Measurements from ENCODE around the gene NUP43. TPM values are rescaled to one million over a fixed set of nuclear protein-coding genes. Genes with fewer than 3 reads are reported as not detected.

The NUP43 gene
- total and polyA plus RNA-seq, 3 experiments from 2014 or later = 6.2 to 86.2 (median 82.3) TPM

GRCh38 chr6:149734915-149735314 is 11.4 kb downstream of the NUP43 start:
- POLR2A ChIA-PET = no interaction called here
- Histone ChIP-seq H3K4me3 (ENCODE audit: low read length) (no peak overlapping the region), H3K27me3 (ENCODE audit: insufficient read depth, low read length, poor library complexity, severe bottlenecking) (no peaks in the 10 kb centered on the region), H3K36me3 (ENCODE audit: insufficient read depth, low read length) (peaks cover 28% of the 10 kb centered on the region), H3K9me3 (ENCODE audit: low read length) (no peaks in the 10 kb centered on the region), H3K4me1 (ENCODE audit: insufficient read depth, low read length) (no peaks in the 10 kb centered on the region), H3K27ac (ENCODE audit: low read depth, low read length) (no peak overlapping the region)
- H3K9me3 Mint-ChIP-seq = no peaks in the 10 kb centered on the region
- CTCF ChIA-PET = interaction anchor here (0.6 kb wide), 1 partner anchor 16 kb away, joined by 3 read pairs; no protein-coding TSS in a partner anchor
- H3K4me3 Mint-ChIP-seq = no peak overlapping the region
- H3K4me1 Mint-ChIP-seq = peaks cover 0 to 4% (median 0%) of the 10 kb centered on the region in 3 donors
- peak overlapping the region in 1 of 8 donors; percentile 54 for H3K27ac Mint-ChIP-seq
- H3K36me3 Mint-ChIP-seq = peaks cover 3 to 74% (median 6%) of the 10 kb centered on the region in 3 donors
- no peak for DNase-seq
- H3K27me3 Mint-ChIP-seq = peaks cover 0 to 1% of the 10 kb centered on the region in 2 donors

DNA sequence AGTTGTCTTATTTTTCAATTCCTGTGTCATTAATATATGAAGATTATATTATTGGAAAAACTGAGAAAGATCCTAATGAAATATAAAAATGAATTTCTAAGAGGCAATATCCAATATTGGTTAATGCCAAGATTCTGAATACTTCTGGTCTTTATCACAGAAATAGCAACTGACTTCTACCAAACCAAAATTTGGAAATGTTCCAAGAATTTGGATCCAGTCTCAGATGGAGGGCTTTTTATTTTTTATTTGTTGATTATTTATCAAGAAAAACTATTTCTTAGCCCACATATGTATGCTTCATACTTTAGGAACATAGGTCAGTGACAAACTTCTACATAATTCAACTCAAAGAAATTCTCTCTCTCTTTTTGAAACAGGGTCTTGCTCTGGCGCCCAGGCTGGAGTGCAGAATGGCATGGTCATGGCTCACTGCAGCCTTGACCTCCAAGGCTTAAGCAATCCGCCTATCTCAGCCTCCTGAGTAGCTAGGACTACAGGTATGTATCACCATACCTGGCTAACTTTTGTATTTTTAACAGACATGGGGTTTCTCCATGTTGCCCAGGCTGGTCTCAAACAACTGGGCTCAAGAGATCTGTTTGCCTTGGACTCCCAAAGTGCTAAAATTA is 13.1 kb downstream of the NUP43 start:
- ChIA-PET CTCF (interaction anchor here (1.3 to 1.5 kb wide), 2 partner anchors 10 to 90 kb away, joined by 3 to 4 read pairs; no protein-coding TSS in a partner anchor), POLR2A (no interaction called here)
- Histone ChIP-seq H3K9me3 (ENCODE audit: low read length) (no peaks in the 10 kb centered on the region), H3K4me3 (ENCODE audit: low read length) (no peak overlapping the region), H3K27ac (ENCODE audit: low read depth, low read length) (no peak overlapping the region), H3K4me1 (ENCODE audit: insufficient read depth, low read length) (peaks cover 11% of the 10 kb centered on the region), H3K27me3 (ENCODE audit: insufficient read depth, low read length, poor library complexity, severe bottlenecking) (no peaks in the 10 kb centered on the region), H3K36me3 (ENCODE audit: insufficient read depth, low read length) (peaks cover 26% of the 10 kb centered on the region)
- Mint-ChIP-seq H3K4me3 (no peak overlapping the region), H3K27me3 (no peaks in the 10 kb centered on the region), H3K9me3 (no peaks in the 10 kb centered on the region), H3K4me1 (peaks cover 6 to 8% (median 7%) of the 10 kb centered on the region in 3 donors), H3K27ac (peak overlapping the region in 1 of 8 donors; percentile 37), H3K36me3 (peaks cover 0 to 75% (median 10%) of the 10 kb centered on the region in 3 donors)
- DNase-seq = no peak

DNA sequence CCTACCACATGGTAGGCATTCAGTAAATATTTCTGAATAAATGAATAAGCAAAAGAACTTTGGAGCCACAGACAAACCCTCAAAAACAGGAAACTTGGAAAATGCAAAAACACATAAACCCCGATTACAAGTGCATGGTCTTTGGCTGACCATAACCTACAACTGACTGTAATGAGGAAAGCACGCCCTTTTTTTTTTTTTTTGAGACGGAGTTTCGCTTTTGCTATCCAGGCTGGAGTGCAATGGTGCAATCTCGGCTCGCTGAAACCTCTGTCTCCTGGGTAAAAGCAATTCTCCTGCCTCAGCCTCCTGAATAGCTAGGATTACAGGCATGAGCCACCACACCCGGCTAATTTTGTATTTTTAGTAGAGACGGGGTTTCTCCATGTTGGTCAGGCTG is 16.5 kb downstream of the NUP43 start:
- DNase-seq = no peak
- H3K4me3 ChIP-seq (ENCODE audit: low read length) = no peak overlapping the region
- Mint-ChIP-seq H3K27me3 (no peaks in the 10 kb centered on the region), H3K36me3 (peaks cover 0 to 76% (median 10%) of the 10 kb centered on the region in 3 donors), H3K4me1 (peaks cover 11 to 13% (median 12%) of the 10 kb centered on the region in 3 donors), H3K9me3 (no peaks in the 10 kb centered on the region), H3K4me3 (no peak overlapping the region), H3K27ac (peak overlapping the region in 4 of 8 donors; percentile 40 to 60 (median 58))
- peaks cover 10% of the 10 kb centered on the region for H3K36me3 ChIP-seq (ENCODE audit: insufficient read depth, low read length)
- peak overlapping the region; percentile 38 for H3K27ac ChIP-seq (ENCODE audit: low read depth, low read length)
- CTCF ChIA-PET = no interaction called here
- POLR2A ChIA-PET = no interaction called here
- no peaks in the 10 kb centered on the region for H3K27me3 ChIP-seq (ENCODE audit: insufficient read depth, low read length, poor library complexity, severe bottlenecking)
- H3K9me3 ChIP-seq (ENCODE audit: low read length) = no peaks in the 10 kb centered on the region
- peaks cover 12% of the 10 kb centered on the region for H3K4me1 ChIP-seq (ENCODE audit: insufficient read depth, low read length)

DNA sequence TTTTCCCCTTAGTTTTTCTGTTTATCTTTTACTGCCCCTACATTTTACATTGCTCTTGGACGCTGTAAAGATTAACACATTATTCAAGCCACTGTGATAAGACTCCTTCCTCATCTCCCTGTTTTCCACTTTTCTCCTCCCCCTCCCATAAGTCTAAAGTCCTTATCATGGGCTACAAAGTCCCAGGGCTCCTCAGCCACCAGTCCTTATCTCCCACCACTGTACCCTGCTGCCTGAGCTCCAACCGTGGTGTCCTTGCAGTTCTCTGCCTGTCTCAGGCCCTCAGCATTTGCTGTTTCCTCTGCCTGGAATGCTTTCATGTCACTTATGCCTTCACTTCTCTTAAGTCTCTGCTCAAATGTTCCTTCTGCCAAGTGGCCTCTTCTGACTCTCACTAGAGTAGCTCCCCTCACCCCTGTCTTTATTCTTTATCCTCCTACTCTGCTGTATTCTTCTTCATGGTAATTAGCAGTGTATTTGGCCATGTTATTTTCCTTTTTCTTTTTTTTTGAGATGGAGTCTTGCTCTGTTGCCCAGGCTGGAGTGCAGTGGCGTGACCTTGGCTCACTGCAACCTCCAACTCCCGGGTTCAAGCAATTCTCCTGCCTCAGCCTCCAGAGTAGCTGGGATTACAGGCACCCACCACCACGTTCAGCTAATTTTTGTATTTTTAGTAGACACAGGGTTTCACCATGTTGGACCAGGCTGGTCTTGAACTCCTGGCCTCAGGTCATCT is 17.7 kb downstream of the NUP43 start:
- DNase-seq = no peak
- Histone ChIP-seq H3K36me3 (ENCODE audit: insufficient read depth, low read length) (peaks cover 8% of the 10 kb centered on the region), H3K4me3 (ENCODE audit: low read length) (no peak overlapping the region), H3K27ac (ENCODE audit: low read depth, low read length) (peak overlapping the region; percentile 48), H3K4me1 (ENCODE audit: insufficient read depth, low read length) (peaks cover 12% of the 10 kb centered on the region), H3K27me3 (ENCODE audit: insufficient read depth, low read length, poor library complexity, severe bottlenecking) (no peaks in the 10 kb centered on the region), H3K9me3 (ENCODE audit: low read length) (no peaks in the 10 kb centered on the region)
- Mint-ChIP-seq H3K27me3 (no peaks in the 10 kb centered on the region), H3K4me3 (peak overlapping the region in 1 of 7 donors; percentile 13), H3K4me1 (peaks cover 11 to 17% (median 15%) of the 10 kb centered on the region in 3 donors), H3K27ac (peak overlapping the region in 7 of 8 donors; percentile 15 to 96 (median 84)), H3K36me3 (peaks cover 0 to 79% (median 12%) of the 10 kb centered on the region in 3 donors), H3K9me3 (no peaks in the 10 kb centered on the region)
- CTCF ChIA-PET = no interaction called here
- POLR2A ChIA-PET = no interaction called here

GRCh38 chr6:149727793-149728498 is 18.4 kb downstream of the NUP43 start:
- Mint-ChIP-seq H3K27me3 (no peaks in the 10 kb centered on the region), H3K27ac (peak overlapping the region in 6 of 8 donors; percentile 15 to 96 (median 78)), H3K9me3 (no peaks in the 10 kb centered on the region), H3K4me3 (no peak overlapping the region), H3K4me1 (peaks cover 11 to 17% (median 15%) of the 10 kb centered on the region in 3 donors), H3K36me3 (peaks cover 0 to 72% (median 10%) of the 10 kb centered on the region in 3 donors)
- no peak overlapping the region for H3K27ac ChIP-seq (ENCODE audit: low read depth, low read length)
- CTCF ChIA-PET = no interaction called here
- peaks cover 12% of the 10 kb centered on the region for H3K4me1 ChIP-seq (ENCODE audit: insufficient read depth, low read length)
- H3K9me3 ChIP-seq (ENCODE audit: low read length) = no peaks in the 10 kb centered on the region
- no peaks in the 10 kb centered on the region for H3K27me3 ChIP-seq (ENCODE audit: insufficient read depth, low read length, poor library complexity, severe bottlenecking)
- H3K4me3 ChIP-seq (ENCODE audit: low read length) = no peak overlapping the region
- peaks cover 8% of the 10 kb centered on the region for H3K36me3 ChIP-seq (ENCODE audit: insufficient read depth, low read length)
- no peak for DNase-seq
- POLR2A ChIA-PET = no interaction called here

- H3K36me3 Mint-ChIP-seq = peaks cover 0 to 55% (median 6%) of the 10 kb centered on the region in 3 donors
- H3K27ac Mint-ChIP-seq = no peak overlapping the region
- no peaks in the 10 kb centered on the region for H3K27me3 Mint-ChIP-seq
- no peaks in the 10 kb centered on the region for H3K27me3 ChIP-seq (ENCODE audit: insufficient read depth, low read length, poor library complexity, severe bottlenecking)
- no peak overlapping the region for H3K4me3 ChIP-seq (ENCODE audit: low read length)
- H3K4me1 ChIP-seq (ENCODE audit: insufficient read depth, low read length) = peaks cover 12% of the 10 kb centered on the region
- H3K9me3 ChIP-seq (ENCODE audit: low read length) = no peaks in the 10 kb centered on the region
- H3K36me3 ChIP-seq (ENCODE audit: insufficient read depth, low read length) = peaks cover 8% of the 10 kb centered on the region
- peaks cover 11 to 17% (median 15%) of the 10 kb centered on the region in 3 donors for H3K4me1 Mint-ChIP-seq
- no peaks in the 10 kb centered on the region for H3K9me3 Mint-ChIP-seq
- CTCF ChIA-PET = interaction anchor here (0.9 to 3.8 kb wide), 3 partner anchors 8 to 20 kb away, joined by 3 to 13 read pairs (median 4); partner anchors contain the start of gene NUP43
- DNase-seq = no peak
- H3K4me3 Mint-ChIP-seq = no peak overlapping the region
- H3K27ac ChIP-seq (ENCODE audit: low read depth, low read length) = no peak overlapping the region
- POLR2A ChIA-PET = no interaction called here
Measured at GRCh38 chr6:149725785-149726184, 20.5 kb downstream of the NUP43 start.

DNA sequence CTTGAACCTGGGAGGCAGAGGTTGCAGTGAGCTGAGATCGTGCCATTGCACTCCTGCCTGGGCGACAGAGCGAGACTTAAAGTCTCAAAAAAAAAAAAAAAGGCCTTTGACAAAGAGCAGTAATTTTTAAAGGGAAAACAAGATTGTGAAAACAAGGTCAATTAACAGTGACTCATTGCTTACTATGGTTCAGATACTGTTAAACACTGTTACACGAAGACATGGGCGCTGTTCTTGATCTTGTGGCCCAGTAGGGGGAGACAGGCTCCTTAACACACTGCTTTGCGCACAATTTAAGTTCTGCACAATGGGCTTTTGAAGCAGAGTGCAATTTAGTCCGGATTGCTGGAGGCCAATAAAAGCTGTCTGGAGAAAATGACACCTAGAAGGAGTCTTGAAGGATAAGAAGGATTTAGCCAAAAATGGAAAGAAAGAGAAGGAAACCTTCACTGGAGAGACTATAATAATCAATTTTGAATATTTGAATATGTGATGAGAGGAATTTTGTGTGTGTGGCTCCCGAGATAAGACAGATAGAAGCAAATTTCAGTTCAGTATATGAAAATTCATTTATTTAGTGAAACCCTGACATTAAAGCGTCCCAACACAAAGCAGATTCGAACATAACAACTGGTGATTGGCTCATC is 22.4 kb downstream of the NUP43 start:
- no peak overlapping the region for H3K4me3 Mint-ChIP-seq

More for the DNA sequence above, 22.4 kb downstream of the NUP43 start:
- DNase-seq = peak in 3 of 5 donors; percentile 14 to 58 (median 36)
- ChIA-PET POLR2A (no interaction called here), CTCF (interaction anchor here (0.7 to 3.8 kb wide), 5 partner anchors 9 to 100 kb away, joined by 3 to 13 read pairs (median 3); partner anchors contain the start of genes NUP43 and PCMT1)
- H3K4me1 Mint-ChIP-seq = peaks cover 15 to 21% (median 20%) of the 10 kb centered on the region in 3 donors
- H3K9me3 Mint-ChIP-seq = no peaks in the 10 kb centered on the region
- peak overlapping the region in 1 of 8 donors; percentile 7 for H3K27ac Mint-ChIP-seq
- H3K36me3 Mint-ChIP-seq = peaks cover 0 to 39% (median 3%) of the 10 kb centered on the region in 3 donors
- Histone ChIP-seq H3K27ac (ENCODE audit: low read depth, low read length) (no peak overlapping the region), H3K4me3 (ENCODE audit: low read length) (no peak overlapping the region), H3K4me1 (ENCODE audit: insufficient read depth, low read length) (peaks cover 7% of the 10 kb centered on the region), H3K9me3 (ENCODE audit: low read length) (no peaks in the 10 kb centered on the region), H3K36me3 (ENCODE audit: insufficient read depth, low read length) (no peaks in the 10 kb centered on the region), H3K27me3 (ENCODE audit: insufficient read depth, low read length, poor library complexity, severe bottlenecking) (no peaks in the 10 kb centered on the region)
- H3K27me3 Mint-ChIP-seq = no peaks in the 10 kb centered on the region
